Body of pancreas (tissue), 4 donors: ENCODE measurements around the gene ORAI2.
"Not testable (repeated sequence)": the region's sequence is repeated elsewhere in the genome, so short reads cannot be mapped to it uniquely, and the experiment has no call there.

ENCODE experiments used
- CTCF ChIP-seq, 7 experiments: fragments of 450-650 bp in 4 of 7; fragments of 200-600 bp in 3 of 7; sonication (generic) in 3 of 7; IDR thresholded peaks; one replicate each; pipeline ENCODE4 v1.5.1; 2016 to 2019; ENCODE audit warnings: antibody characterized with exemption in 7 of 7
- POLR2A ChIP-seq, 3 donors: fragments of 450-650 bp; IDR thresholded peaks; one replicate each; pipeline ENCODE4 v1.6.1; 2016; ENCODE audit warnings: antibody characterized with exemption in 3 of 3, mild to moderate bottlenecking in 2 of 3

GRCh38 chr7:102484317-102484716, 50.9 kb downstream of the ORAI2 start:
- TF ChIP-seq CTCF, POLR2A (IDR thresholded peaks at IDR 0.05): not testable (repeated sequence)
